Kidney epithelial cell (primary cell): Measurements from ENCODE around the gene TRMO. TPM values are rescaled to one million over a fixed set of nuclear protein-coding genes. Genes with fewer than 3 reads are reported as not detected.

Source experiments
- DNase-seq: peaks from one replicate; pipeline ENCODE4 v3.0.0-alpha.2; 2010; ENCODE audit warnings: low read depth
- H3K27me3 ChIP-seq: 2 replicates; pipeline ENCODE4 v1.6.0; 2011; ENCODE audit warnings: low read length; ENCODE audit not compliant: control insufficient read depth, insufficient read depth
- H3K36me3 ChIP-seq: 2 replicates; pipeline ENCODE4 v1.5.1; 2011; ENCODE audit warnings: low read length; ENCODE audit not compliant: control insufficient read depth, insufficient read depth
- H3K4me3 ChIP-seq: 2 replicates; pipeline ENCODE4 v1.5.1; 2011; ENCODE audit warnings: low read depth, mild to moderate bottlenecking, control low read depth, low read length
- total RNA-seq: library from RNA; depleted of rRNA; stranded (reverse); fragments of >200 nt; gene quantifications from 2 replicates; pipeline ENCODE4 v1.2.3, GENCODE V29; 2015
- TF ChIP-seq, protein P1 (sequence below): IDR thresholded peaks from 2 replicates; pipeline ENCODE4 v1.5.1; 2011; ENCODE audit warnings: mild to moderate bottlenecking, moderate library complexity, low read length, control low read depth, inconsistent platforms; ENCODE audit not compliant: insufficient read depth, poor library complexity, severe bottlenecking

TRMO gene
- total RNA-seq, 1 donor from 2014 or later = 23.9 TPM

- Histone ChIP-seq H3K27me3 (peaks cover 60% of the 10 kb centered on the region), H3K4me3 (no peak overlapping the region), H3K36me3 (no peaks in the 10 kb centered on the region)
- no peak for DNase-seq
- TF ChIP-seq, protein P1, sequence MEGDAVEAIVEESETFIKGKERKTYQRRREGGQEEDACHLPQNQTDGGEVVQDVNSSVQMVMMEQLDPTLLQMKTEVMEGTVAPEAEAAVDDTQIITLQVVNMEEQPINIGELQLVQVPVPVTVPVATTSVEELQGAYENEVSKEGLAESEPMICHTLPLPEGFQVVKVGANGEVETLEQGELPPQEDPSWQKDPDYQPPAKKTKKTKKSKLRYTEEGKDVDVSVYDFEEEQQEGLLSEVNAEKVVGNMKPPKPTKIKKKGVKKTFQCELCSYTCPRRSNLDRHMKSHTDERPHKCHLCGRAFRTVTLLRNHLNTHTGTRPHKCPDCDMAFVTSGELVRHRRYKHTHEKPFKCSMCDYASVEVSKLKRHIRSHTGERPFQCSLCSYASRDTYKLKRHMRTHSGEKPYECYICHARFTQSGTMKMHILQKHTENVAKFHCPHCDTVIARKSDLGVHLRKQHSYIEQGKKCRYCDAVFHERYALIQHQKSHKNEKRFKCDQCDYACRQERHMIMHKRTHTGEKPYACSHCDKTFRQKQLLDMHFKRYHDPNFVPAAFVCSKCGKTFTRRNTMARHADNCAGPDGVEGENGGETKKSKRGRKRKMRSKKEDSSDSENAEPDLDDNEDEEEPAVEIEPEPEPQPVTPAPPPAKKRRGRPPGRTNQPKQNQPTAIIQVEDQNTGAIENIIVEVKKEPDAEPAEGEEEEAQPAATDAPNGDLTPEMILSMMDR = no peak
Observed at GRCh38 chr9:97858826-97859225, 63.5 kb downstream of the TRMO start.

DNA sequence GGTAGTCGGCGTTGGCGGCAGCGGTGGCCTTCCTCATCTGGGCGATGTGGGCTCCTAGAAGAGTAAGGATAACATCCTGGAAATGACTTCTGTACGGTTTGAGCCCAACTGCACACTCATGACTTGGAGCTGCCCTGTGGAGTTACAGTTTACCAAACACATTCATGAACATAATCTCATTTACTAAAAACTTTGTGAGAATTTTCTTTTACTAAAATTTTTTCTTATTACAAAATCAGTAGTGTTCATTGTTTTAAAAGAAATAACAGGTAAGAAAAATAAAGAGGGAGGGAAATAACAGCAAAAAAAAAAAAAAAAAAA lies 63.9 kb downstream of the TRMO start:
- TF ChIP-seq, protein P1 = no peak
- no peak for DNase-seq
- H3K36me3 ChIP-seq = no peaks in the 10 kb centered on the region
- H3K27me3 ChIP-seq = peaks cover 63% of the 10 kb centered on the region
- H3K4me3 ChIP-seq = no peak overlapping the region

DNA sequence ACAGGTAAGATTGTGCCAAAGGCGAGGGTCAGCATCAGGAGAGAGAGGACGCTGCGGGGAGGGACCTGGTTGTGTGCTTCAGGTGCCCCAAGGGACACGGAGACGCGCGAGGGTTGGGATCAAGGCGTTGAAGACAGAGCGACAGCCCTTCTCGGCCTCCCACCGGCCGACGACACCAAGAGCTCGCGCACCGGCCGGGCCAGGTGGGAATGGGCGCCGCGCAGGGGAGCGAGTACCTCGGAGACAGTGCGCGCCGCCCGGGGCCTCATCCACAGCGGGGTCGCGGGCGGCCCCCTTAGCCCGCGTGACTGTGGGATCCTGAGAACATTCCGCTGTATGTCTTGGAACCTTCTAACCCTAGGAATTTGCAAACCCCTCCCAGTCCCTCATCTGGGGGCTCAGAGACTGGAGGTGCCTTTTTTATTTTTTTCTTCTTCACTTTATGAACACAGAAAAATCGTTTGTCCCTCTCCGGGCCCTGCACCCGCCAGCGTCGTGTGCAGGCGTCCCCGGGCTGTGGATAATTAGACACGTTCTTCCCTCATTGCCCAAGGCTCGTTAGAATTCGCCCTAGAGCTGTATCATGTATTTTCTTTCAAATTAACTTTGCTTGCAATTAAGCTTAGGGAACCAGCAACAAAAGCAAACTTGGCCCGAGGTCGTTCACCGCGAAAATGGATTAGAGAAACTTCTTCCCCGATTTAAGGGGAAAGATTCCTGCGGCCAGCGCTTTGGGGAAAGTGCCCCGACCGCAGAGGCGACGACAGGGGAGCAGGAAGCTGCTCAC lies 64.5 kb downstream of the TRMO start:
- peaks cover 68% of the 10 kb centered on the region for H3K27me3 ChIP-seq
- TF ChIP-seq, protein P1 = no peak
- no peak overlapping the region for H3K4me3 ChIP-seq
- no peaks in the 10 kb centered on the region for H3K36me3 ChIP-seq
- no peak for DNase-seq

GRCh38 chr9:97856857-97857605 lies 65.3 kb downstream of the TRMO start:
- DNase-seq = no peak
- no peak overlapping the region for H3K4me3 ChIP-seq
- H3K27me3 ChIP-seq = peaks cover 75% of the 10 kb centered on the region
- TF ChIP-seq, protein P1 = no peak
- H3K36me3 ChIP-seq = no peaks in the 10 kb centered on the region

DNA sequence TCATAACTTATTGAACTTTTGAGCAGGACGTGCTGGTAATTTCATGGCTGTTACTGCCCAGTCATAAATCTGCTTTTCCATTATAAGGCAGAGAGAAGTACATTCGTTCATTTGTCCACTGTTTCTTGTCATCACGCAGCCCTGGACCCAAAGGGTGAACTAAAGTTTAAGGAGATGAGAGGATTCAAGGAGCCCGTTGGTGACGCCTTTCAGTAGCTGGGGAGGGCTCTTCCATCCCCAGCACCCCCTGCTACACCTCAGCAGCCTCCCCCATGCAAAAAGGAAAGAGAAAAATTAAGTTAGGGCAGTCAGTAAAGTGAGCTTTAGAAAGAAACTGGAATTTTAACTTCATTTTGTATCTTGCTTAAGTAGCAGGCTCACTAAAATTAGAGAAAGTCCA lies 66.4 kb downstream of the TRMO start:
- no peak for DNase-seq
- Histone ChIP-seq H3K4me3 (peak overlapping the region; percentile 42), H3K36me3 (no peaks in the 10 kb centered on the region), H3K27me3 (peaks cover 82% of the 10 kb centered on the region)
- TF ChIP-seq, protein P1 = no peak
